Mucosa of descending colon (tissue), 3 donors: ENCODE data around the gene ARSA. TPM values are rescaled to one million over a fixed set of nuclear protein-coding genes. Genes with fewer than 3 reads are reported as not detected.
"Not testable (repeated sequence)": the region's sequence is repeated elsewhere in the genome, so short reads cannot be mapped to it uniquely, and the experiment has no call there.

Source experiments
- ATAC-seq: fragments of 200-7000 bp; cut with Tn5 transposase; one replicate; pipeline ENCODE4 v1.9.1; 2020; ENCODE audit warnings: mild to moderate bottlenecking, moderate library complexity
- DNase-seq, 3 donors: peaks; one replicate each; pipeline ENCODE4 v3.0.0-alpha.2; 2020
- H3K36me3 ChIP-seq: fragments of 200-600 bp; one replicate; pipeline ENCODE4 v1.8.0; 2021; ENCODE audit warnings: low read depth, mild to moderate bottlenecking
- H3K4me1 ChIP-seq: fragments of 200-600 bp; one replicate; pipeline ENCODE4 v1.8.0; 2021; ENCODE audit warnings: low read depth, mild to moderate bottlenecking
- H3K4me3 ChIP-seq: fragments of 200-600 bp; one replicate; pipeline ENCODE4 v1.8.0; 2021; ENCODE audit warnings: mild to moderate bottlenecking
- H3K9me3 ChIP-seq: fragments of 200-600 bp; one replicate; pipeline ENCODE4 v1.8.0; 2021; ENCODE audit warnings: mild to moderate bottlenecking
- CTCF ChIP-seq: fragments of 200-600 bp; IDR thresholded peaks from one replicate; pipeline ENCODE4 v1.8.0; 2022; ENCODE audit warnings: antibody characterized with exemption, mild to moderate bottlenecking
- intact Hi-C, 2 donors: fragments of 100-400 bp; cut with DNase I in 1 of 2; cut with micrococcal nuclease in 1 of 2; formaldehyde crosslinking; loops; one replicate each; pipeline versions ENCODE4 v1.11.0 to v1.11.1; 2022; cut with DNase I, micrococcal nuclease
- total RNA-seq, 3 donors: library from RNA; stranded (reverse); fragmentation: NEBNext Ultra II Directional in 2 of 3; extraction: Animal tissue kit (Norgen Biotek cat#: 25700) in 2 of 3; gene quantifications; one replicate each; pipeline versions ENCODE4 v1.2.1 to v1.2.4, GENCODE V29; 2021 to 2023
- donor health status: DM: no; HTN: no; CAD: no; lungs with moderate emphysema.
- donor health status: DM: no; HTN: no; CAD: no.
- donor health status: DM: no; HTN: yes; CAD: no.

Gene ARSA
- total RNA-seq, 3 donors from 2014 or later = 64.6 to 87.9 (median 82.2) TPM

- H3K36me3 ChIP-seq = no peaks in the 10 kb centered on the region
- ATAC-seq (no peak), DNase-seq (no peak)
- TF ChIP-seq CTCF = no peak
- no peaks in the 10 kb centered on the region for H3K9me3 ChIP-seq
- H3K4me3 ChIP-seq = no peak overlapping the region
- H3K4me1 ChIP-seq = no peaks in the 10 kb centered on the region
- intact Hi-C loops = no loop called here
Observed at GRCh38 chr22:50657925-50658324, 30.0 kb upstream of the ARSA start.

GRCh38 chr22:50656122-50657070, 28.4 kb upstream of the ARSA start:
- Histone ChIP-seq H3K4me1 (no peaks in the 10 kb centered on the region), H3K9me3 (no peaks in the 10 kb centered on the region), H3K4me3 (no peak overlapping the region), H3K36me3 (no peaks in the 10 kb centered on the region)
- DNase-seq = no peak
- no peak for ATAC-seq
- no peak for TF ChIP-seq CTCF
- intact Hi-C loops = no loop called here

- H3K4me1 ChIP-seq, H3K4me3 ChIP-seq, intact Hi-C loops, H3K36me3 ChIP-seq, ATAC-seq, H3K9me3 ChIP-seq, DNase-seq: not testable (repeated sequence)
Observed at GRCh38 chr22:50654664-50655063, 26.7 kb upstream of the ARSA start.

GRCh38 chr22:50653256-50653655, 25.3 kb upstream of the ARSA start:
- TF ChIP-seq CTCF = no peak
- no peak overlapping the region for H3K4me3 ChIP-seq
- ATAC-seq (no peak), DNase-seq (no peak)
- H3K4me1 ChIP-seq = no peaks in the 10 kb centered on the region
- intact Hi-C loops = no loop called here
- H3K36me3 ChIP-seq = no peaks in the 10 kb centered on the region
- peaks cover 9% of the 10 kb centered on the region for H3K9me3 ChIP-seq

- ATAC-seq, intact Hi-C loops, DNase-seq, H3K36me3 ChIP-seq, H3K4me1 ChIP-seq, H3K9me3 ChIP-seq, H3K4me3 ChIP-seq: not testable (repeated sequence)
Observed at GRCh38 chr22:50643821-50644101, 15.8 kb upstream of the ARSA start.

- H3K36me3 ChIP-seq, H3K4me3 ChIP-seq, ATAC-seq, H3K4me1 ChIP-seq, DNase-seq, H3K9me3 ChIP-seq, intact Hi-C loops: not testable (repeated sequence)
Observed at GRCh38 chr22:50643021-50643820, 15.3 kb upstream of the ARSA start.
